ENCODE data around the gene CCDC122. TPM values are rescaled to one million over a fixed set of nuclear protein-coding genes. Genes with fewer than 3 reads are reported as not detected.

Gene CCDC122
- total RNA-seq, 1 experiment from 2014 or later, result 5.8 TPM

DNA sequence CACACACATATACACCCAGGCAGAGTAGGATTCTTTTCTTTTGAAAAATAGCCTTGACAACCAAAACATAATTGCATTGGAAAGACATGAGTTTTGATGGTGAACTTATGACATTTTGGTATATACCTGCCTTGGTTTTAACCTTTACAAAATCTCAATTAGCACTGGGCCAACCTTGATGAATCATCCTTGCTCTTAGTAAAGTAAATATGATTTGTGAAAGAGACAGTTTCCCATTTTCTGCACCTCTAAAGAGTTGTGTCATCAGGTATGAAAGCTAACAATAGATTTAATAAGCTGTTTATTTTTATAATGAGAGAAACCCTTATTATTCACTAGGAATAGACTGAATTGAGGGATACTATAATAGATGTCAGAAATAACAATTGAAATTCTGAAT is 77.0 kb downstream of the CCDC122 start:
- no peaks in the 10 kb centered on the region for H3K9me3 ChIP-seq (ENCODE audit: control insufficient read depth in 1 of 2, insufficient read depth in 1 of 2, low read depth in 1 of 2, low read length in 2 of 2)
- ATAC-seq, result no peak
- no peaks in the 10 kb centered on the region for H4K20me1 ChIP-seq (ENCODE audit: insufficient read depth)
- no peaks in the 10 kb centered on the region for H3K36me3 ChIP-seq (ENCODE audit: control insufficient read depth in 1 of 2, insufficient read depth in 2 of 2, low read length in 2 of 2)
- H3K27me3 ChIP-seq (ENCODE audit: insufficient read depth, low read length), result no peaks in the 10 kb centered on the region
- DNase-seq (ENCODE audit: low read depth, low spot score), result no peak
- ChIA-PET RAD21 (ENCODE audit: low non-redundant PET in 1 of 2, low total read pairs in 2 of 2, uncharacterized antibody in 2 of 2, unreplicated experiment in 2 of 2) (no interaction called here), CTCF (interaction anchor here (0.9 kb wide), 1 partner anchor 499 kb away, joined by 3 read pairs; no protein-coding TSS in a partner anchor), POLR2A (no interaction called here)
- no peak overlapping the region for H3K4me3 ChIP-seq (replicated peaks in 1 of 2; ENCODE audit: low read depth in 1 of 2, low read length in 2 of 2)
- H3K4me2 ChIP-seq (ENCODE audit: low read length), result no peak overlapping the region
- H3K4me1 ChIP-seq (ENCODE audit: control insufficient read depth in 1 of 2, insufficient read depth in 2 of 2, low read length in 2 of 2), result peaks cover 6 to 19% of the 10 kb centered on the region in 2 experiments
- H3K79me2 ChIP-seq (ENCODE audit: insufficient read depth, low read length), result no peaks in the 10 kb centered on the region
- intact Hi-C loops (cut with micrococcal nuclease), result loop anchor here (5.0 to 10.0 kb wide), 3 partner anchors 500 to 1138 kb away; no protein-coding TSS in a partner anchor
- no TSS peak for BruUV-seq (replicated peaks)
- no peak overlapping the region for H3K9ac ChIP-seq (ENCODE audit: low read length)
- TF ChIP-seq SIN3A (IDR thresholded peaks at IDR 0.05; ENCODE audit: low read depth) (no peak), POLR2AphosphoS5 (IDR thresholded peaks at IDR 0.05; ENCODE audit: low read depth, low read length) (no peak), RAD21 (IDR thresholded peaks at IDR 0.05; ENCODE audit: low read depth) (no peak), ELF1 (IDR thresholded peaks at IDR 0.05; ENCODE audit: borderline replicate concordance, low read depth) (no peak), CBX3 (IDR thresholded peaks at IDR 0.05; ENCODE audit: low read depth) (no peak), SRF (IDR thresholded peaks at IDR 0.05; ENCODE audit: low read depth) (no peak), EZH2phosphoT487 (IDR thresholded peaks at IDR 0.05; ENCODE audit: borderline replicate concordance) (no peak), ZNF274 (IDR thresholded peaks at IDR 0.05; ENCODE audit: low read depth, low read length) (no peak)
- TF ChIP-seq, protein P1, sequence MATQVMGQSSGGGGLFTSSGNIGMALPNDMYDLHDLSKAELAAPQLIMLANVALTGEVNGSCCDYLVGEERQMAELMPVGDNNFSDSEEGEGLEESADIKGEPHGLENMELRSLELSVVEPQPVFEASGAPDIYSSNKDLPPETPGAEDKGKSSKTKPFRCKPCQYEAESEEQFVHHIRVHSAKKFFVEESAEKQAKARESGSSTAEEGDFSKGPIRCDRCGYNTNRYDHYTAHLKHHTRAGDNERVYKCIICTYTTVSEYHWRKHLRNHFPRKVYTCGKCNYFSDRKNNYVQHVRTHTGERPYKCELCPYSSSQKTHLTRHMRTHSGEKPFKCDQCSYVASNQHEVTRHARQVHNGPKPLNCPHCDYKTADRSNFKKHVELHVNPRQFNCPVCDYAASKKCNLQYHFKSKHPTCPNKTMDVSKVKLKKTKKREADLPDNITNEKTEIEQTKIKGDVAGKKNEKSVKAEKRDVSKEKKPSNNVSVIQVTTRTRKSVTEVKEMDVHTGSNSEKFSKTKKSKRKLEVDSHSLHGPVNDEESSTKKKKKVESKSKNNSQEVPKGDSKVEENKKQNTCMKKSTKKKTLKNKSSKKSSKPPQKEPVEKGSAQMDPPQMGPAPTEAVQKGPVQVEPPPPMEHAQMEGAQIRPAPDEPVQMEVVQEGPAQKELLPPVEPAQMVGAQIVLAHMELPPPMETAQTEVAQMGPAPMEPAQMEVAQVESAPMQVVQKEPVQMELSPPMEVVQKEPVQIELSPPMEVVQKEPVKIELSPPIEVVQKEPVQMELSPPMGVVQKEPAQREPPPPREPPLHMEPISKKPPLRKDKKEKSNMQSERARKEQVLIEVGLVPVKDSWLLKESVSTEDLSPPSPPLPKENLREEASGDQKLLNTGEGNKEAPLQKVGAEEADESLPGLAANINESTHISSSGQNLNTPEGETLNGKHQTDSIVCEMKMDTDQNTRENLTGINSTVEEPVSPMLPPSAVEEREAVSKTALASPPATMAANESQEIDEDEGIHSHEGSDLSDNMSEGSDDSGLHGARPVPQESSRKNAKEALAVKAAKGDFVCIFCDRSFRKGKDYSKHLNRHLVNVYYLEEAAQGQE (IDR thresholded peaks at IDR 0.05; ENCODE audit: low read depth), result no peak
- TF ChIP-seq, protein P2, sequence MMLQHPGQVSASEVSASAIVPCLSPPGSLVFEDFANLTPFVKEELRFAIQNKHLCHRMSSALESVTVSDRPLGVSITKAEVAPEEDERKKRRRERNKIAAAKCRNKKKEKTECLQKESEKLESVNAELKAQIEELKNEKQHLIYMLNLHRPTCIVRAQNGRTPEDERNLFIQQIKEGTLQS (IDR thresholded peaks at IDR 0.05), result no peak
- TF ChIP-seq, protein P3, sequence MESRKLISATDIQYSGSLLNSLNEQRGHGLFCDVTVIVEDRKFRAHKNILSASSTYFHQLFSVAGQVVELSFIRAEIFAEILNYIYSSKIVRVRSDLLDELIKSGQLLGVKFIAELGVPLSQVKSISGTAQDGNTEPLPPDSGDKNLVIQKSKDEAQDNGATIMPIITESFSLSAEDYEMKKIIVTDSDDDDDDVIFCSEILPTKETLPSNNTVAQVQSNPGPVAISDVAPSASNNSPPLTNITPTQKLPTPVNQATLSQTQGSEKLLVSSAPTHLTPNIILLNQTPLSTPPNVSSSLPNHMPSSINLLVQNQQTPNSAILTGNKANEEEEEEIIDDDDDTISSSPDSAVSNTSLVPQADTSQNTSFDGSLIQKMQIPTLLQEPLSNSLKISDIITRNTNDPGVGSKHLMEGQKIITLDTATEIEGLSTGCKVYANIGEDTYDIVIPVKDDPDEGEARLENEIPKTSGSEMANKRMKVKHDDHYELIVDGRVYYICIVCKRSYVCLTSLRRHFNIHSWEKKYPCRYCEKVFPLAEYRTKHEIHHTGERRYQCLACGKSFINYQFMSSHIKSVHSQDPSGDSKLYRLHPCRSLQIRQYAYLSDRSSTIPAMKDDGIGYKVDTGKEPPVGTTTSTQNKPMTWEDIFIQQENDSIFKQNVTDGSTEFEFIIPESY (IDR thresholded peaks at IDR 0.05; ENCODE audit: extremely low read depth, insufficient replicate concordance, low read length), result no peak
- no peak overlapping the region for H2AFZ ChIP-seq (ENCODE audit: low read depth, low read length, poor library complexity, severe bottlenecking)
- no peaks in the 10 kb centered on the region for H3K9me2 ChIP-seq (ENCODE audit: insufficient read depth)
- H3K27ac ChIP-seq (ENCODE audit: low read depth, low read length), result no peak overlapping the region

Measured in HCT116 (cell line).